IMR-90 (cell line): ENCODE data around the gene ABHD6. TPM values are rescaled to one million over a fixed set of nuclear protein-coding genes. Genes with fewer than 3 reads are reported as not detected.

Source experiments
- ATAC-seq: fragments of 200-7000 bp; cut with Tn5 transposase; 2 replicates; pipeline ENCODE4 v1.9.1; 2020; ENCODE audit warnings: low read depth, mild to moderate bottlenecking, moderate library complexity
- BruUV-seq: library from RNA; stranded (reverse); fragments of 400-500 nt; replicated peaks from 2 replicates; lab custom pipeline; 2021; lab: Mats Ljungman, UMichigan
- CTCF ChIA-PET: fragments of 300-600 bp; formaldehyde crosslinking; extraction: SDS; loops from one replicate; lab custom pipeline; 2021; ENCODE audit warnings: antibody characterized with exemption; lab: Yijun Ruan, JAX
- POLR2A ChIA-PET: fragments of 300-600 bp; sonication (Branson Sonifier 250); formaldehyde crosslinking; loops from one replicate; lab custom pipeline; 2022; ENCODE audit warnings: antibody characterized with exemption; ENCODE audit not compliant: unreplicated experiment; lab: Charles Lee
- DNase-seq: peaks from one replicate; pipeline ENCODE4 v3.0.0; 2013
- H2AFZ ChIP-seq: replicated peaks from 2 replicates; pipeline ENCODE3; 2013; ENCODE audit warnings: low read length, mild to moderate bottlenecking; ENCODE audit not compliant: poor library complexity
- H2AK5ac ChIP-seq: 2 replicates; pipeline ENCODE4 v1.6.1; 2013; ENCODE audit warnings: low read depth, low read length, inconsistent platforms
- H2AK9ac ChIP-seq: replicated peaks from 2 replicates; pipeline ENCODE3; 2013; ENCODE audit warnings: mild to moderate bottlenecking, low read depth, low read length, moderate library complexity; ENCODE audit not compliant: poor library complexity
- H2BK120ac ChIP-seq: 2 replicates; pipeline ENCODE4 v1.6.1; 2013; ENCODE audit warnings: low read depth, low read length, inconsistent platforms
- H2BK15ac ChIP-seq: 3 replicates; pipeline ENCODE4 v1.6.1; 2013; ENCODE audit warnings: low read depth, low read length, inconsistent platforms
- H2BK20ac ChIP-seq: 2 replicates; pipeline ENCODE4 v1.6.1; 2013; ENCODE audit warnings: low read depth, mild to moderate bottlenecking, inconsistent platforms, low read length, moderate library complexity
- H2BK5ac ChIP-seq: 2 replicates; pipeline ENCODE4 v1.6.1; 2013; ENCODE audit warnings: mild to moderate bottlenecking, low read depth, low read length, inconsistent platforms; ENCODE audit not compliant: poor library complexity, severe bottlenecking
- H3K14ac ChIP-seq: replicated peaks from 2 replicates; pipeline ENCODE4 v1.6.1; 2013; ENCODE audit warnings: low read depth, low read length, inconsistent platforms
- H3K18ac ChIP-seq: 2 replicates; pipeline ENCODE4 v1.6.1; 2013; ENCODE audit warnings: low read depth, low read length, control low read depth
- H3K23ac ChIP-seq: 2 replicates; pipeline ENCODE4 v1.6.1; 2013; ENCODE audit warnings: low read depth, low read length, inconsistent platforms
- H3K27ac ChIP-seq: 2 replicates; pipeline ENCODE4 v1.5.1; 2013; ENCODE audit warnings: mild to moderate bottlenecking, control low read depth, low read length; ENCODE audit not compliant: insufficient read depth
- H3K27me3 ChIP-seq: 2 replicates; pipeline ENCODE4 v1.6.1; 2013; ENCODE audit warnings: low read length; ENCODE audit not compliant: control insufficient read depth, insufficient read depth
- H3K36me3 ChIP-seq: 2 replicates; pipeline ENCODE4 v1.6.1; 2013; ENCODE audit warnings: low read length, mixed read lengths; ENCODE audit not compliant: control insufficient read depth, insufficient read depth
- H3K4ac ChIP-seq: 2 replicates; pipeline ENCODE4 v1.6.1; 2013; ENCODE audit warnings: low read depth, low read length, inconsistent platforms
- H3K4me1 ChIP-seq: 2 replicates; pipeline ENCODE4 v1.6.1; 2013; ENCODE audit warnings: low read length, mixed read lengths; ENCODE audit not compliant: control insufficient read depth, insufficient read depth
- H3K4me2 ChIP-seq: 2 replicates; pipeline ENCODE4 v1.6.1; 2013; ENCODE audit warnings: low read depth, mild to moderate bottlenecking, control low read depth, low read length, moderate library complexity
- H3K4me3 ChIP-seq: 2 replicates; pipeline ENCODE4 v1.5.1; 2013; ENCODE audit warnings: low read depth, mild to moderate bottlenecking, control low read depth, low read length, moderate library complexity; ENCODE audit not compliant: insufficient read depth
- H3K56ac ChIP-seq: 2 replicates; pipeline ENCODE4 v1.6.1; 2013; ENCODE audit warnings: low read length, inconsistent platforms; ENCODE audit not compliant: insufficient read depth; ENCODE audit errors: extremely low read depth
- H3K79me1 ChIP-seq, 2 experiments: 2 replicates each; pipeline ENCODE4 v1.6.1; 2013; ENCODE audit warnings: low read length in 2 of 2, inconsistent platforms in 1 of 2, low read depth in 1 of 2
- H3K9ac ChIP-seq: 2 replicates; pipeline ENCODE4 v1.6.1; 2013; ENCODE audit warnings: low read depth, low read length, control low read depth
- H3K9me1 ChIP-seq: 2 replicates; pipeline ENCODE4 v1.6.1; 2013; ENCODE audit warnings: low read length, inconsistent platforms; ENCODE audit not compliant: insufficient read depth
- H3K9me3 ChIP-seq: 2 replicates; pipeline ENCODE4 v1.6.1; 2013; ENCODE audit warnings: low read length; ENCODE audit not compliant: control insufficient read depth, insufficient read depth
- H4K20me1 ChIP-seq: 2 replicates; pipeline ENCODE4 v1.6.1; 2013; ENCODE audit warnings: low read length, inconsistent platforms; ENCODE audit not compliant: insufficient read depth
- H4K5ac ChIP-seq: 2 replicates; pipeline ENCODE4 v1.6.1; 2013; ENCODE audit warnings: mild to moderate bottlenecking, low read depth, low read length, control low read depth
- H4K8ac ChIP-seq, 2 experiments: 2 replicates each; pipeline ENCODE4 v1.6.1; 2013; ENCODE audit warnings: low read depth in 2 of 2, low read length in 2 of 2, control low read depth in 1 of 2, inconsistent platforms in 1 of 2
- H4K91ac ChIP-seq: 2 replicates; pipeline ENCODE4 v1.6.1; 2013; ENCODE audit warnings: low read depth, low read length, inconsistent platforms; ENCODE audit not compliant: insufficient read depth
- BHLHE40 ChIP-seq: fragments of 150-350 bp; IDR thresholded peaks from 2 replicates; pipeline ENCODE4 v1.6.1; 2016; ENCODE audit warnings: mild to moderate bottlenecking, low read depth, low read length
- CEBPB ChIP-seq: IDR thresholded peaks from 2 replicates; pipeline ENCODE4 v1.6.1; 2012; ENCODE audit warnings: low read depth, low read length, improper control_type of control experiment
- FOS ChIP-seq: fragments of 150-350 bp; IDR thresholded peaks from 2 replicates; pipeline ENCODE4 v1.6.1; 2016; ENCODE audit warnings: low read depth, low read length
- MAFK ChIP-seq: IDR thresholded peaks from 2 replicates; pipeline ENCODE4 v1.6.1; 2012; ENCODE audit warnings: low read depth, low read length, improper control_type of control experiment
- POLR2A ChIP-seq: IDR thresholded peaks from 2 replicates; pipeline ENCODE4 v1.6.1; 2012; ENCODE audit warnings: mild to moderate bottlenecking, low read depth, low read length
- RAD21 ChIP-seq: IDR thresholded peaks from 2 replicates; pipeline ENCODE4 v1.6.1; 2012; ENCODE audit warnings: low read length, improper control_type of control experiment
- RFX5 ChIP-seq: IDR thresholded peaks from 2 replicates; pipeline ENCODE4 v1.8.0; 2012; ENCODE audit warnings: low read depth, mild to moderate bottlenecking, low read length, moderate library complexity
- SMC3 ChIP-seq: fragments of 150-350 bp; IDR thresholded peaks from 2 replicates; pipeline ENCODE4 v1.6.1; 2016; ENCODE audit warnings: low read depth, mild to moderate bottlenecking, antibody characterized with exemption, low read length, moderate library complexity
- dilution Hi-C: fragments of 300-500 bp; cut with HindIII; formaldehyde crosslinking; loops from one replicate; pipeline ENCODE4 v1.14.3; 2018; ENCODE audit warnings: low sequenced_read_pairs; ENCODE audit not compliant: unreplicated experiment
- in situ Hi-C: fragments of 300-500 bp; cut with MboI; formaldehyde crosslinking; loops from 3 replicates; pipeline ENCODE4 v1.14.3; 2019; ENCODE audit warnings: low sequenced_read_pairs, inconsistent platforms, mixed read lengths
- intact Hi-C: fragments of 100-400 bp; cut with micrococcal nuclease; formaldehyde crosslinking; loops from 2 replicates; pipeline ENCODE4 v1.10.0; 2022
- polyA plus RNA-seq, 3 experiments: library from polyadenylated mRNA; depleted of rRNA; stranded (reverse); fragments of >200 nt; gene quantifications; 2 replicates each; pipeline ENCODE4 v1.2.3, GENCODE V29; 2012; ENCODE audit warnings: low replicate concordance in 1 of 3
- total RNA-seq: library from RNA; depleted of rRNA; stranded (reverse); fragments of >200 nt; gene quantifications from 2 replicates; pipeline ENCODE4 v1.2.3, GENCODE V29; 2012
- TF ChIP-seq, protein P1 (sequence below): fragments of 150-350 bp; IDR thresholded peaks from 2 replicates; pipeline ENCODE4 v1.6.1; 2016; ENCODE audit warnings: low read depth, mild to moderate bottlenecking, low read length, moderate library complexity, borderline replicate concordance
- TF ChIP-seq, protein P2 (sequence below): conservative IDR thresholded peaks from 2 replicates; pipeline ENCODE4 v1.5.1; 2012; ENCODE audit warnings: mild to moderate bottlenecking, low read depth, low read length, improper control_type of control experiment

Gene ABHD6
- total and polyA plus RNA-seq, 2 of the 4 experiments (the other 2 are of a cell fraction), result 5.0 to 5.6 TPM

DNA sequence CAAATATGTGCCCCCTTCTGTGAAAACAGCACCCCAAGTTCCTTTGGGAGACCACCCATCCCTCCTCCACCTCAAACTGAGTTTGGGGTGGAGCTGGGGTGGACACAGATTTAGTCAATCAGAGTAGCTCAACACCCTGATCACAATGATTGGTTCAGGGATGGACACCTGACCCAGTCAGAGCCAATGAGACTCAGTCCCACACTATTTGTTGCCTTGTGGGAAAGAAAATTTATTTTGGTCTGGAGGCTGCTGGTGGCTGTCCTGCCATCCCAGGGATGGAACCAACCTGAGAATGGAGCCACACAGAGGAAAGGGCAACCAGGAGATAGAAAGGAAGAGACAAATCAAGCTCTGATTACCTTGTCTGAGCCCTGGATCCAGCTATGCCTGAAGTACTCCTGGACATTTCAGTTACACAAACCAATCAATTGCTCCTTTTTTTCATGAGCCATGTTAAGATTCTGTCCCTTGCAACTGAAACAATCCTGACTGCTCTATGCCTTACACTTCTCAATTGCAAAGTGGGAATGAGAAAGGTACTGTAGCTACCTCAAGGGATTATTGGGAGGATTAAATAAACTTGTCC, 37.4 kb upstream of the ABHD6 start:
- H2AK9ac ChIP-seq, result no peak overlapping the region
- H4K5ac ChIP-seq, result no peak overlapping the region
- H3K27me3 ChIP-seq, result peaks cover 15% of the 10 kb centered on the region
- no peaks in the 10 kb centered on the region for H3K9me1 ChIP-seq
- H2AK5ac ChIP-seq, result no peak overlapping the region
- H3K14ac ChIP-seq, result no peak overlapping the region; the same call in 1 of the 2 replicates
- in situ Hi-C loops, result no loop called here
- no peaks in the 10 kb centered on the region for H4K20me1 ChIP-seq
- no peak overlapping the region for H2AFZ ChIP-seq
- ATAC-seq (no peak), DNase-seq (no peak)
- peaks cover 3% of the 10 kb centered on the region; the same call in 1 of the 2 replicates for H3K4me1 ChIP-seq
- dilution Hi-C loops, result no loop called here
- intact Hi-C loops, result no loop called here
- H3K56ac ChIP-seq, result no peak overlapping the region
- no peak overlapping the region for H3K23ac ChIP-seq
- no peak overlapping the region for H2BK5ac ChIP-seq
- POLR2A ChIA-PET, result no interaction called here
- H3K9me3 ChIP-seq, result peaks cover 2% of the 10 kb centered on the region; the same call in 1 of the 2 replicates
- H3K27ac ChIP-seq, result no peak overlapping the region
- H3K36me3 ChIP-seq, result no peaks in the 10 kb centered on the region
- no peak overlapping the region for H2BK20ac ChIP-seq
- no peak overlapping the region for H3K18ac ChIP-seq
- TF ChIP-seq POLR2A, result no peak
- TF ChIP-seq MAFK, result no peak
- TF ChIP-seq SMC3, result no peak
- TF ChIP-seq, protein P1, sequence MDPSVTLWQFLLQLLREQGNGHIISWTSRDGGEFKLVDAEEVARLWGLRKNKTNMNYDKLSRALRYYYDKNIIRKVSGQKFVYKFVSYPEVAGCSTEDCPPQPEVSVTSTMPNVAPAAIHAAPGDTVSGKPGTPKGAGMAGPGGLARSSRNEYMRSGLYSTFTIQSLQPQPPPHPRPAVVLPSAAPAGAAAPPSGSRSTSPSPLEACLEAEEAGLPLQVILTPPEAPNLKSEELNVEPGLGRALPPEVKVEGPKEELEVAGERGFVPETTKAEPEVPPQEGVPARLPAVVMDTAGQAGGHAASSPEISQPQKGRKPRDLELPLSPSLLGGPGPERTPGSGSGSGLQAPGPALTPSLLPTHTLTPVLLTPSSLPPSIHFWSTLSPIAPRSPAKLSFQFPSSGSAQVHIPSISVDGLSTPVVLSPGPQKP, result no peak
- no peak for TF ChIP-seq FOS
- TF ChIP-seq RAD21, result no peak
- TF ChIP-seq BHLHE40, result no peak
- no peak for TF ChIP-seq CEBPB
- TF ChIP-seq, protein P2, sequence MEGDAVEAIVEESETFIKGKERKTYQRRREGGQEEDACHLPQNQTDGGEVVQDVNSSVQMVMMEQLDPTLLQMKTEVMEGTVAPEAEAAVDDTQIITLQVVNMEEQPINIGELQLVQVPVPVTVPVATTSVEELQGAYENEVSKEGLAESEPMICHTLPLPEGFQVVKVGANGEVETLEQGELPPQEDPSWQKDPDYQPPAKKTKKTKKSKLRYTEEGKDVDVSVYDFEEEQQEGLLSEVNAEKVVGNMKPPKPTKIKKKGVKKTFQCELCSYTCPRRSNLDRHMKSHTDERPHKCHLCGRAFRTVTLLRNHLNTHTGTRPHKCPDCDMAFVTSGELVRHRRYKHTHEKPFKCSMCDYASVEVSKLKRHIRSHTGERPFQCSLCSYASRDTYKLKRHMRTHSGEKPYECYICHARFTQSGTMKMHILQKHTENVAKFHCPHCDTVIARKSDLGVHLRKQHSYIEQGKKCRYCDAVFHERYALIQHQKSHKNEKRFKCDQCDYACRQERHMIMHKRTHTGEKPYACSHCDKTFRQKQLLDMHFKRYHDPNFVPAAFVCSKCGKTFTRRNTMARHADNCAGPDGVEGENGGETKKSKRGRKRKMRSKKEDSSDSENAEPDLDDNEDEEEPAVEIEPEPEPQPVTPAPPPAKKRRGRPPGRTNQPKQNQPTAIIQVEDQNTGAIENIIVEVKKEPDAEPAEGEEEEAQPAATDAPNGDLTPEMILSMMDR, result no peak
- no peak for TF ChIP-seq RFX5
- no TSS peak for BruUV-seq
- H2BK120ac ChIP-seq, result no peak overlapping the region
- H3K4me3 ChIP-seq, result no peak overlapping the region
- no peak overlapping the region for H4K91ac ChIP-seq
- H2BK15ac ChIP-seq, result no peak overlapping the region
- CTCF ChIA-PET, result no interaction called here
- no peak overlapping the region for H3K4ac ChIP-seq
- no peak overlapping the region for H3K4me2 ChIP-seq
- H3K79me1 ChIP-seq, result no peaks in the 10 kb centered on the region
- no peak overlapping the region for H4K8ac ChIP-seq
- no peak overlapping the region for H3K9ac ChIP-seq
